GM12878 (cell line): ENCODE results near the gene SP100. TPM values are rescaled to one million over a fixed set of nuclear protein-coding genes. Genes with fewer than 3 reads are reported as not detected.

Experiments used
- BCL11A ChIP-seq: IDR thresholded peaks from 2 replicates; pipeline ENCODE4 v1.6.1; 2011; ENCODE audit warnings: low read depth, low read length
- BCLAF1 ChIP-seq: fragments of 450-650 bp; IDR thresholded peaks from 2 replicates; pipeline ENCODE4 v1.6.1; 2017; ENCODE audit warnings: antibody characterized with exemption, mild to moderate bottlenecking, moderate library complexity
- BHLHE40 ChIP-seq, 2 experiments: fragments of 450-650 bp in 1 of 2; IDR thresholded peaks; 2 replicates each; pipeline ENCODE4 v1.6.1; 2011 to 2017; ENCODE audit warnings: low read depth in 2 of 2, borderline replicate concordance in 1 of 2, improper control_type of control experiment in 1 of 2, low read length in 1 of 2, mild to moderate bottlenecking in 1 of 2
- CBX5 ChIP-seq: sonication (generic); IDR thresholded peaks from 2 replicates; pipeline ENCODE4 v1.6.1; 2016; ENCODE audit warnings: low read depth, moderate library complexity, mild to moderate bottlenecking, inconsistent platforms
- CEBPB ChIP-seq, 2 experiments: fragments of 150-350 bp in 1 of 2; IDR thresholded peaks; 2 replicates each; pipeline ENCODE4 v1.6.1; 2012 to 2014; ENCODE audit warnings: low read depth in 2 of 2, low read length in 2 of 2, borderline replicate concordance in 1 of 2, inconsistent platforms in 1 of 2
- CHD2 ChIP-seq: IDR thresholded peaks from 2 replicates; pipeline ENCODE4 v1.6.1; 2011; ENCODE audit warnings: low read depth, low read length, improper control_type of control experiment, borderline replicate concordance
- CREM ChIP-seq: IDR thresholded peaks from 2 replicates; pipeline ENCODE4 v1.6.1; 2014; ENCODE audit warnings: antibody characterized with exemption, low read depth
- CTCF ChIP-seq, 3 experiments: IDR thresholded peaks in 2 of 3; conservative IDR thresholded peaks in 1 of 3; 2 replicates each; pipeline ENCODE4 v1.5.1; 2011; ENCODE audit warnings: low read depth in 3 of 3, low read length in 3 of 3, mild to moderate bottlenecking in 3 of 3, control low read depth in 2 of 3, moderate library complexity in 2 of 3, inconsistent platforms in 1 of 3, mixed read lengths in 1 of 3; ENCODE audit not compliant: control insufficient read depth in 2 of 3, insufficient read depth in 1 of 3; ENCODE audit errors: extremely low read depth in 1 of 3
- EGR1 ChIP-seq, 2 experiments: IDR thresholded peaks; 1 replicate in 1 of 2; 2 replicates in 1 of 2; pipeline ENCODE4 v1.6.1; 2011 to 2012; ENCODE audit warnings: low read depth in 2 of 2, low read length in 2 of 2, borderline replicate concordance in 1 of 2, mild to moderate bottlenecking in 1 of 2, moderate library complexity in 1 of 2
- ESRRA ChIP-seq: IDR thresholded peaks from 2 replicates; pipeline ENCODE4 v1.6.1; 2012; ENCODE audit warnings: mild to moderate bottlenecking, low read length, improper control_type of control experiment
- FOXM1 ChIP-seq: IDR thresholded peaks from 2 replicates; pipeline ENCODE4 v1.6.1; 2012; ENCODE audit warnings: low read depth, mild to moderate bottlenecking, inconsistent platforms, low read length, moderate library complexity
- HDGF ChIP-seq: fragments of 450-650 bp; IDR thresholded peaks from 2 replicates; pipeline ENCODE4 v1.6.1; 2016; ENCODE audit warnings: antibody characterized with exemption
- IRF4 ChIP-seq: IDR thresholded peaks from 2 replicates; pipeline ENCODE4 v1.6.1; 2011; ENCODE audit warnings: low read depth, low read length
- MLLT1 ChIP-seq: fragments of 450-650 bp; IDR thresholded peaks from 2 replicates; pipeline ENCODE4 v1.6.1; 2016; ENCODE audit warnings: mild to moderate bottlenecking
- NFYA ChIP-seq: IDR thresholded peaks from 2 replicates; pipeline ENCODE4 v1.6.1; 2011; ENCODE audit warnings: low read depth, mild to moderate bottlenecking, low read length, improper control_type of control experiment, borderline replicate concordance
- RELB ChIP-seq: fragments of 450-650 bp; IDR thresholded peaks from 2 replicates; pipeline ENCODE4 v1.6.1; 2017; ENCODE audit warnings: low read depth, mild to moderate bottlenecking, moderate library complexity
- RFX5 ChIP-seq: IDR thresholded peaks from 2 replicates; pipeline ENCODE4 v1.6.1; 2011; ENCODE audit warnings: low read depth, low read length, improper control_type of control experiment
- SRF ChIP-seq, 2 experiments: IDR thresholded peaks; 2 replicates each; pipeline ENCODE4 v1.6.1; 2011; ENCODE audit warnings: low read depth in 2 of 2, low read length in 2 of 2, mild to moderate bottlenecking in 1 of 2, moderate library complexity in 1 of 2
- STAT1 ChIP-seq: fragments of 450-650 bp; conservative IDR thresholded peaks from 2 replicates; pipeline ENCODE4 v1.6.1; 2014; ENCODE audit warnings: antibody characterized with exemption, mild to moderate bottlenecking
- YY1 ChIP-seq: IDR thresholded peaks from 2 replicates; pipeline ENCODE4 v1.6.1; 2011; ENCODE audit warnings: low read depth, mild to moderate bottlenecking, low read length
- ZSCAN29 ChIP-seq: fragments of 450-650 bp; IDR thresholded peaks from 2 replicates; pipeline ENCODE4 v1.6.1; 2017; ENCODE audit warnings: mild to moderate bottlenecking, moderate library complexity
- polyA plus RNA-seq, 11 experiments: library from polyadenylated mRNA; depleted of rRNA in 4 of 11; unstranded in 6 of 11; stranded (reverse) in 5 of 11; fragments of >200 nt; fragmentation: Nextera tagmentation in 4 of 11; fragmentation: Illumina TruSeq in 1 of 11; extraction: Ambion mirVana in 4 of 11; extraction: Trizol in 1 of 11; gene quantifications; 1 replicate in 1 of 11; 2 replicates in 10 of 11; pipeline versions ENCODE4 v1.2.1 to v1.2.3, GENCODE V29; 2011 to 2016; ENCODE audit warnings: inconsistent platforms in 2 of 11, missing spikeins in 2 of 11, low read depth in 1 of 11
- total RNA-seq, 4 experiments: library from RNA; depleted of rRNA in 3 of 4; stranded (reverse); fragments of >200 nt in 3 of 4; fragmentation: Illumina TruSeq in 1 of 4; extraction: Trizol in 1 of 4; gene quantifications; 2 replicates each; pipeline versions ENCODE4 v1.2.1 to v1.2.3, GENCODE V29; 2013 to 2021

SP100 gene
- total and polyA plus RNA-seq, 10 of the 15 experiments (the other 5 are each of a cell fraction or from before 2014, with no cell fraction given), result 109 to 239 (median 180) TPM

GRCh38 chr2:230447455-230448451 is 31.8 kb downstream of the SP100 start (continued):
- TF ChIP-seq CHD2, result 0 out of 2 replicates have a peak, but pooled peaks have one; percentile 18
- TF ChIP-seq ESRRA, result peak; percentile 54; the same call in 1 of the 2 replicates
- TF ChIP-seq NFYA, result no peak
- no peak for TF ChIP-seq HDGF
- peak; percentile 93 for TF ChIP-seq RELB
- TF ChIP-seq EGR1 (IDR thresholded peaks at IDR 0.05; ENCODE audit: borderline replicate concordance in 1 of 2, low read depth in 2 of 2, low read length in 2 of 2), result no peak
- 0 out of 2 replicates have a peak, but pooled peaks have one; percentile 55 for TF ChIP-seq CBX5
- no peak for TF ChIP-seq RFX5
- TF ChIP-seq CTCF (IDR thresholded peaks at IDR 0.05 in 2 of 3, conservative IDR thresholded peaks at IDR 0.05 in 1 of 3; ENCODE audit: control insufficient read depth in 2 of 3, extremely low read depth in 1 of 3, insufficient read depth in 1 of 3, low read depth in 3 of 3, low read length in 3 of 3), result no peak
- TF ChIP-seq YY1, result no peak
- peak; percentile 73 for TF ChIP-seq IRF4
- peak; percentile 61; the same call in 1 of the 2 replicates for TF ChIP-seq MLLT1
- TF ChIP-seq SRF (IDR thresholded peaks at IDR 0.05; ENCODE audit: low read depth in 2 of 2, low read length in 2 of 2), result no peak
- TF ChIP-seq STAT1, result no peak
- no peak for TF ChIP-seq ZSCAN29
- no peak for TF ChIP-seq BCLAF1
- TF ChIP-seq BCL11A, result peak; percentile 81
- peak; percentile 84 for TF ChIP-seq CREM
- TF ChIP-seq FOXM1, result peak; percentile 68
- peak in 1 of 2 experiments; percentile 49; a peak in 1 of 4 replicates for TF ChIP-seq CEBPB (IDR thresholded peaks at IDR 0.05; ENCODE audit: borderline replicate concordance in 1 of 2, low read depth in 2 of 2, low read length in 2 of 2)
- TF ChIP-seq BHLHE40 (IDR thresholded peaks at IDR 0.05; ENCODE audit: borderline replicate concordance in 1 of 2, low read depth in 2 of 2, low read length in 1 of 2), result peak in 1 of 2 experiments; percentile 22; a peak in 1 of 4 replicates
